Measurements from ENCODE around the gene PDE8A.

PDE8A gene

DNA sequence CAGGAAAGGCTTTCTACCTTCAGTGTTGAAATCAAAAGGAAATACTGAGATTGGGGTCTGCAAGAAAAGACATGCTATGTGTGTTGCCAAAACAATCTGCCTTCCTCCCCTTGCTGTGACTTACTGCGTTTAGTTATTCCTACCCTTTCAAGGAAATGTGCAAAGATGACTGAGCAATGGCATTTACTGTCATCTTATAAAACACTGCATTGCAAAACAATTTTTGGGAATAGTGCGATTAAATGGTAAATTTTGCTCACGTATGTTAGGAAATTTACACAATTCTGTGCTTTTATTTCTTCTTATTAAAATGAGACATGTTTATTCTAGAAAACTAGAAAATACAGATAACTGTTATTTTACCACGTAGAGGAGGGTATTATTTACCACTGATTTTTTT lies 45.8 kb downstream of the PDE8A start:
- TF ChIP-seq, protein P1, sequence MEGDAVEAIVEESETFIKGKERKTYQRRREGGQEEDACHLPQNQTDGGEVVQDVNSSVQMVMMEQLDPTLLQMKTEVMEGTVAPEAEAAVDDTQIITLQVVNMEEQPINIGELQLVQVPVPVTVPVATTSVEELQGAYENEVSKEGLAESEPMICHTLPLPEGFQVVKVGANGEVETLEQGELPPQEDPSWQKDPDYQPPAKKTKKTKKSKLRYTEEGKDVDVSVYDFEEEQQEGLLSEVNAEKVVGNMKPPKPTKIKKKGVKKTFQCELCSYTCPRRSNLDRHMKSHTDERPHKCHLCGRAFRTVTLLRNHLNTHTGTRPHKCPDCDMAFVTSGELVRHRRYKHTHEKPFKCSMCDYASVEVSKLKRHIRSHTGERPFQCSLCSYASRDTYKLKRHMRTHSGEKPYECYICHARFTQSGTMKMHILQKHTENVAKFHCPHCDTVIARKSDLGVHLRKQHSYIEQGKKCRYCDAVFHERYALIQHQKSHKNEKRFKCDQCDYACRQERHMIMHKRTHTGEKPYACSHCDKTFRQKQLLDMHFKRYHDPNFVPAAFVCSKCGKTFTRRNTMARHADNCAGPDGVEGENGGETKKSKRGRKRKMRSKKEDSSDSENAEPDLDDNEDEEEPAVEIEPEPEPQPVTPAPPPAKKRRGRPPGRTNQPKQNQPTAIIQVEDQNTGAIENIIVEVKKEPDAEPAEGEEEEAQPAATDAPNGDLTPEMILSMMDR (IDR thresholded peaks at IDR 0.05; ENCODE audit: borderline replicate concordance, control extremely low read depth, extremely low read depth, insufficient read depth, missing control alignments): no peak
- in situ Hi-C loops (cut with MboI; ENCODE audit: low sequenced_read_pairs, unreplicated experiment): no loop called here
- DNase-seq (ENCODE audit: low spot score): no peak

DNA sequence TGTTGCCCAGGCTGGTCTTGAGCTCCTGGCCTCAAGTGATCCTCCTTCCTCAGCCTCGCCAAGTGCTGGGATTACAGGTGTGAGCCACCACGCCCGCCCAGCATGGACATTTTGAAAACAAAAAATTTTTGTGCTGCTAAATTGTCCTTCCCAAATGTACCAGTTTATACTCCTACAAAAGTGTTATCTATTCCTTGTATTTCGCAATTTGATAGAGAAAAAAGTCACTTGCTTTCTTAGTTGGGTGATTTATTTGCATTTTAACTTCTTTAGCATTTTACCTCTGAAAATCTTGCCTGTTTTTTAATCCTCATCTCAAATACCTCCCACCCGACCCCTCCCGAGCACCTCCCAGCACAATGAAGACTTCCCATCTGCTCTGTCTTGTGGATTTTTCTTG lies 46.8 kb downstream of the PDE8A start:
- TF ChIP-seq, protein P1 (IDR thresholded peaks at IDR 0.05; ENCODE audit: borderline replicate concordance, control extremely low read depth, extremely low read depth, insufficient read depth, missing control alignments): no peak
- no peak for DNase-seq (ENCODE audit: low spot score)
- in situ Hi-C loops (cut with MboI; ENCODE audit: low sequenced_read_pairs, unreplicated experiment): no loop called here

DNA sequence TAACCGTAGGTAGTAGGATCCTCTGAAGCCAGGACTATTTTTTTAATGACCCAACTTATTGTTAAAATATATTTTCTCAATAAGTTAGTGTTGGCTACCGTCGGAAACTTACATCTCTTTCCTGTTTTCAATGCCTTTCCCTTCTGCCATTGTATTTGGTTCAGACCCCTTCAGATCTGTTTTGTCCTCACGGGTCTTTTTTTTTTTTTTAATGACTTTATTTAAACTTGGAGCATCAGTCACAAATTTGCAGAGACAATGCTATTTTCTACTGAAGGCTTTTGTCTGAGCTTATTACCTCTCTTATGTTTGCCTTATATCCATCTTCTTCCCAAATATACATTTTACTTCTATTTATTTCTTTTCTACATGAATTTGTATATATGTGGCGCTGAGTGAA lies 47.6 kb downstream of the PDE8A start:
- TF ChIP-seq, protein P1 (IDR thresholded peaks at IDR 0.05; ENCODE audit: borderline replicate concordance, control extremely low read depth, extremely low read depth, insufficient read depth, missing control alignments): no peak
- no peak for DNase-seq (ENCODE audit: low spot score)
- in situ Hi-C loops (cut with MboI; ENCODE audit: low sequenced_read_pairs, unreplicated experiment): no loop called here

DNA sequence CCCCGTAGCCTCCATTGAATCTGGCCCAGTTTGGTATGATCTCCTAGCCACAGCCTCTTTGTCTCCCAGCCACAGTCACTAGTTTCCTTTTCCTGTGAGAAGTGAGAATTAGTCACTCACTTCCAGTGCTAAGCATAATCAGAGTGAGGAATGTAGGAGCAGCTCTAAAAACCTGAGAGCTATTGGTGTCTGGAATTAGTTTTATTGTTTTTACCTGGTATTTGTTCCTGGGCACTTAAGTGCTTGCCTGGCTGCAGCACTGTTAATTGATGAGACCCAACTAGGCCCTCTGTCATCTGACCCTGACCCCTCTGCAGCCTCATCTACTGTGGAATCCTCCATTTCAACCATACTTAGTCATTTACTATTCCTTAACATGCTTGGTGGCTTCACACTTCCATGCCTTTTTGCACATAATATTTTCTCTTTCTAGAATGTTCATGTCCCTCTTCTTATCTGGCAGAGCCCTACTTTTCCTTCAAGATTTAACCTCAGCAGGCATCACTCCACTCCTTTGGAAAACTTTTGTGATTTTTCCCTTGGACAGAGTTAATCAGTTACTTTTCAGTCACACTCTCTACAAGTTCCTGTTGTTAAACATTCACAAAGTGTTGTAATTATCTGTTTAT lies 48.8 kb downstream of the PDE8A start:
- in situ Hi-C loops (cut with MboI; ENCODE audit: low sequenced_read_pairs, unreplicated experiment): no loop called here
- no peak for DNase-seq (ENCODE audit: low spot score)
- TF ChIP-seq, protein P1 (IDR thresholded peaks at IDR 0.05; ENCODE audit: borderline replicate concordance, control extremely low read depth, extremely low read depth, insufficient read depth, missing control alignments): no peak

DNA sequence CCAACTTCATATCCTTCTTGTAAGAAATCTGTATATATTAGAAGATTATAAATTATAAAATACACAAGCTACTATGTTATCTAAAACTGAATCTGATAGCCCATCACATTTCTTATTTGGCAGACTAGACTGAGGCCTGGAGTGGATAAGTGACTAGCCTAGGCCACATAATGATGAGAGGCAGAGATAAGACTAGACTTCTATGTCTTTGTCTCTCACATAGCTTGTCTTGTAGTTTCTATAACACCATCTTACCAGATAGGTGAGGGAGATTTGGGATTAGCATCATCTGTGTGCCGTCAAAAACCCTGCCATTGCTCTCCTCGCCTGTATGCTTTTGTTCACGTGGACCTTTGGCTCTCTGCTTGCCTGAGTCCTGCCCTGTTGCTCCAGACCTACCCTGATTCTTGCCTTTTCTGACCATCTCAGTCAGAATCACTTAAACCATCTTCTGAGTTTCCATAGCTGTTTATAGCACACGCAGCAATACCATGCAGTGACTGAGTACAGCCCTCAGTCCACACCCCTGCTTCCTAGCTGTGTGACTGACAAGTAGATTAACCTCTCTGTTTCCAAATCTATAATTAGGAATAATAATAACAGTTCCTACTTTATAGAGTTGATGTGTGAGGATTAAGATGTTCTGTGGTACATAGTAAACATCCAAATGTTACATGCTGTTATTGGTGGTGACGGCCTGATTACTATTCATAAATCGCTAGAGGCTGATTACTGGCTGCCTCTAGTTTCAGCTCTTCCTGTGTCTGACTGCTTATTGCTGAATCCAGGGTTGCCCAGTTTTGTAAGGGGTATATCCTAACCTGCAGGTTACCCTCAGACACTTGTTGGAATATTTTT lies 49.7 kb downstream of the PDE8A start:
- TF ChIP-seq, protein P1 (IDR thresholded peaks at IDR 0.05; ENCODE audit: borderline replicate concordance, control extremely low read depth, extremely low read depth, insufficient read depth, missing control alignments): no peak
- in situ Hi-C loops (cut with MboI; ENCODE audit: low sequenced_read_pairs, unreplicated experiment): no loop called here
- no peak for DNase-seq (ENCODE audit: low spot score)

DNA sequence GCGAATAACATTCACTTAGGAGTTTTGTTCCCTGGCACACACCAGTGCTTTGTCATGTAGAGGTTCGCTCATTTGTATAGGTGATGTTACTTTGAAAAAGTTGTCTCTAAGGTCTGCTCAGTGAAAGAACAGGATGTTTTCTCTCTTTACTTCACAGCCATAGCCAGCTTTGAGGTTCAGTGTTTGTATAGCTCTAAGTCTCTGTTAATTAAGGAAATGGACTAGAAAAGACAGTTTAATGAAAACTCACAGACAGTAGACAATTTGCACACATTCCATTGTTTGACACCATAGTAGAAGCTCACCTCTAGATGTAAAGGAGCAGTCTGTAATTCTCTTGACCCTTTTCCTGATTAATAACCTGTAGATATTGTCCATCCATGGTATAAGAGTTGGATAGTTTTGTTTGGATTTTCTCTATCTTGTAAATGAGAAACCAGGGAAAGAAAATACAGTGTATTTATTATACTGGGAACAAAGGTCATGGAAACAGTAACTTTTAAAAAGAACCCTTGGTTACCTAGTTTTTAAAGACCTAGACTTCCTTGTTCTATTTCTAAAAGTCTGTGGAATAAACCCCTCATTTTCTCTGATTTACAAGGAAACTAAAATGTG lies 50.4 kb downstream of the PDE8A start:
- DNase-seq (ENCODE audit: low spot score): no peak
- TF ChIP-seq, protein P1 (IDR thresholded peaks at IDR 0.05; ENCODE audit: borderline replicate concordance, control extremely low read depth, extremely low read depth, insufficient read depth, missing control alignments): no peak
- in situ Hi-C loops (cut with MboI; ENCODE audit: low sequenced_read_pairs, unreplicated experiment): no loop called here

Data from GM13976 (cell line).